Measurements from ENCODE around the gene PDZRN4.

- TF ChIP-seq, protein P1, sequence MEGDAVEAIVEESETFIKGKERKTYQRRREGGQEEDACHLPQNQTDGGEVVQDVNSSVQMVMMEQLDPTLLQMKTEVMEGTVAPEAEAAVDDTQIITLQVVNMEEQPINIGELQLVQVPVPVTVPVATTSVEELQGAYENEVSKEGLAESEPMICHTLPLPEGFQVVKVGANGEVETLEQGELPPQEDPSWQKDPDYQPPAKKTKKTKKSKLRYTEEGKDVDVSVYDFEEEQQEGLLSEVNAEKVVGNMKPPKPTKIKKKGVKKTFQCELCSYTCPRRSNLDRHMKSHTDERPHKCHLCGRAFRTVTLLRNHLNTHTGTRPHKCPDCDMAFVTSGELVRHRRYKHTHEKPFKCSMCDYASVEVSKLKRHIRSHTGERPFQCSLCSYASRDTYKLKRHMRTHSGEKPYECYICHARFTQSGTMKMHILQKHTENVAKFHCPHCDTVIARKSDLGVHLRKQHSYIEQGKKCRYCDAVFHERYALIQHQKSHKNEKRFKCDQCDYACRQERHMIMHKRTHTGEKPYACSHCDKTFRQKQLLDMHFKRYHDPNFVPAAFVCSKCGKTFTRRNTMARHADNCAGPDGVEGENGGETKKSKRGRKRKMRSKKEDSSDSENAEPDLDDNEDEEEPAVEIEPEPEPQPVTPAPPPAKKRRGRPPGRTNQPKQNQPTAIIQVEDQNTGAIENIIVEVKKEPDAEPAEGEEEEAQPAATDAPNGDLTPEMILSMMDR (IDR thresholded peaks at IDR 0.05; ENCODE audit: insufficient read depth, low read length) = no peak
- TF ChIP-seq POLR2AphosphoS5 (IDR thresholded peaks at IDR 0.05; ENCODE audit: low read depth) (no peak), REST (IDR thresholded peaks at IDR 0.05; ENCODE audit: insufficient replicate concordance, low read depth) (no peak)
Measured at GRCh38 chr12:41520869-41521268, 332.7 kb downstream of the PDZRN4 start.
